ENCODE data around the gene SUCLG2.
A peak's percentile ranks its signal among the peaks of the same experiment; 100 is the strongest.

The SUCLG2 gene

GRCh38 chr3:67384760-67385397 lies 269.5 kb downstream of the SUCLG2 start:
- Histone ChIP-seq H3K4ac (ENCODE audit: low read depth, low read length) (no peak overlapping the region), H2BK15ac (replicated peaks; ENCODE audit: low read depth) (no peak overlapping the region), H3K27ac (ENCODE audit: low read depth, low read length) (no peak overlapping the region), H3K79me1 (ENCODE audit: low read length) (no peaks in the 10 kb centered on the region), H3K23ac (ENCODE audit: low read length) (no peak overlapping the region), H2AK5ac (ENCODE audit: low read length) (no peak overlapping the region), H3K56ac (ENCODE audit: low read length) (no peak overlapping the region), H3K18ac (ENCODE audit: low read length) (no peak overlapping the region), H2BK5ac (ENCODE audit: low read length) (no peak overlapping the region), H3K79me2 (ENCODE audit: control insufficient read depth, insufficient read depth, low read length) (no peaks in the 10 kb centered on the region), H4K5ac (ENCODE audit: low read length) (no peak overlapping the region), H3K4me1 (ENCODE audit: control insufficient read depth, low read depth, low read length) (peaks cover 6% of the 10 kb centered on the region), H4K8ac (ENCODE audit: low read depth, low read length) (no peak overlapping the region), H3K4me3 (ENCODE audit: low read length) (no peak overlapping the region), H3K4me2 (ENCODE audit: low read length) (no peak overlapping the region), H3K36me3 (ENCODE audit: control insufficient read depth, insufficient read depth, low read length) (no peaks in the 10 kb centered on the region), H2BK120ac (ENCODE audit: low read depth, low read length) (no peak overlapping the region), H3K9ac (ENCODE audit: low read length) (no peak overlapping the region), H3K27me3 (ENCODE audit: insufficient read depth, low read length, poor library complexity) (no peaks in the 10 kb centered on the region)
- no CpG with 5 or more reads among the region's 10 CpGs for WGBS (ENCODE audit: extremely low coverage, insufficient coverage, low lambda C conversion rate)
- DNase-seq: peak; percentile 80

- Histone ChIP-seq H3K36me3 (ENCODE audit: control insufficient read depth, insufficient read depth, low read length) (no peaks in the 10 kb centered on the region), H3K4ac (ENCODE audit: low read depth, low read length) (no peak overlapping the region)
- WGBS (ENCODE audit: extremely low coverage, insufficient coverage, low lambda C conversion rate): no CpG with 5 or more reads among the region's 5 CpGs
These were observed 270.4 kb downstream of the SUCLG2 start for GRCh38 chr3:67384016-67384415.

GRCh38 chr3:67383379-67383778 lies 271.0 kb downstream of the SUCLG2 start:
- Histone ChIP-seq H3K18ac (ENCODE audit: low read length) (no peak overlapping the region), H3K79me2 (ENCODE audit: control insufficient read depth, insufficient read depth, low read length) (no peaks in the 10 kb centered on the region), H4K5ac (ENCODE audit: low read length) (no peak overlapping the region), H3K4me3 (ENCODE audit: low read length) (no peak overlapping the region), H3K36me3 (ENCODE audit: control insufficient read depth, insufficient read depth, low read length) (no peaks in the 10 kb centered on the region), H3K23ac (ENCODE audit: low read length) (no peak overlapping the region), H3K4me2 (ENCODE audit: low read length) (no peak overlapping the region), H3K4ac (ENCODE audit: low read depth, low read length) (no peak overlapping the region), H3K4me1 (ENCODE audit: control insufficient read depth, low read depth, low read length) (peaks cover 6% of the 10 kb centered on the region), H3K27ac (ENCODE audit: low read depth, low read length) (no peak overlapping the region), H2BK120ac (ENCODE audit: low read depth, low read length) (no peak overlapping the region), H2BK5ac (ENCODE audit: low read length) (no peak overlapping the region), H3K9ac (ENCODE audit: low read length) (no peak overlapping the region), H2BK15ac (replicated peaks; ENCODE audit: low read depth) (no peak overlapping the region), H3K79me1 (ENCODE audit: low read length) (no peaks in the 10 kb centered on the region), H3K27me3 (ENCODE audit: insufficient read depth, low read length, poor library complexity) (no peaks in the 10 kb centered on the region), H4K8ac (ENCODE audit: low read depth, low read length) (no peak overlapping the region), H2AK5ac (ENCODE audit: low read length) (no peak overlapping the region), H3K56ac (ENCODE audit: low read length) (no peak overlapping the region)
- WGBS (ENCODE audit: extremely low coverage, insufficient coverage, low lambda C conversion rate): no CpG with 5 or more reads among the region's 7 CpGs
- peak; percentile 52 for DNase-seq

More at GRCh38 chr3:67384016-67384415, 270.4 kb downstream of the SUCLG2 start:
- Histone ChIP-seq H2BK15ac (replicated peaks; ENCODE audit: low read depth) (no peak overlapping the region), H3K9ac (ENCODE audit: low read length) (no peak overlapping the region), H3K27ac (ENCODE audit: low read depth, low read length) (no peak overlapping the region), H3K27me3 (ENCODE audit: insufficient read depth, low read length, poor library complexity) (no peaks in the 10 kb centered on the region), H3K4me2 (ENCODE audit: low read length) (no peak overlapping the region), H2BK120ac (ENCODE audit: low read depth, low read length) (no peak overlapping the region), H3K4me1 (ENCODE audit: control insufficient read depth, low read depth, low read length) (peaks cover 6% of the 10 kb centered on the region), H4K8ac (ENCODE audit: low read depth, low read length) (no peak overlapping the region), H4K5ac (ENCODE audit: low read length) (no peak overlapping the region), H3K23ac (ENCODE audit: low read length) (no peak overlapping the region), H3K79me2 (ENCODE audit: control insufficient read depth, insufficient read depth, low read length) (no peaks in the 10 kb centered on the region), H2AK5ac (ENCODE audit: low read length) (no peak overlapping the region), H3K79me1 (ENCODE audit: low read length) (no peaks in the 10 kb centered on the region), H2BK5ac (ENCODE audit: low read length) (no peak overlapping the region), H3K18ac (ENCODE audit: low read length) (no peak overlapping the region), H3K56ac (ENCODE audit: low read length) (no peak overlapping the region), H3K4me3 (ENCODE audit: low read length) (no peak overlapping the region)
- DNase-seq: no peak

GRCh38 chr3:67382536-67382935 lies 271.9 kb downstream of the SUCLG2 start:
- Histone ChIP-seq H3K36me3 (ENCODE audit: control insufficient read depth, insufficient read depth, low read length) (no peaks in the 10 kb centered on the region), H3K56ac (ENCODE audit: low read length) (no peak overlapping the region), H4K8ac (ENCODE audit: low read depth, low read length) (no peak overlapping the region), H3K79me1 (ENCODE audit: low read length) (no peaks in the 10 kb centered on the region), H2BK120ac (ENCODE audit: low read depth, low read length) (no peak overlapping the region), H3K4me2 (ENCODE audit: low read length) (no peak overlapping the region), H3K27me3 (ENCODE audit: insufficient read depth, low read length, poor library complexity) (no peaks in the 10 kb centered on the region), H3K79me2 (ENCODE audit: control insufficient read depth, insufficient read depth, low read length) (no peaks in the 10 kb centered on the region), H3K4me1 (ENCODE audit: control insufficient read depth, low read depth, low read length) (peaks cover 6% of the 10 kb centered on the region), H3K4me3 (ENCODE audit: low read length) (no peak overlapping the region), H2BK15ac (replicated peaks; ENCODE audit: low read depth) (no peak overlapping the region), H3K27ac (ENCODE audit: low read depth, low read length) (no peak overlapping the region), H3K9ac (ENCODE audit: low read length) (no peak overlapping the region), H3K23ac (ENCODE audit: low read length) (no peak overlapping the region), H3K4ac (ENCODE audit: low read depth, low read length) (no peak overlapping the region), H3K18ac (ENCODE audit: low read length) (no peak overlapping the region), H2BK5ac (ENCODE audit: low read length) (no peak overlapping the region), H2AK5ac (ENCODE audit: low read length) (no peak overlapping the region), H4K5ac (ENCODE audit: low read length) (no peak overlapping the region)
- WGBS (ENCODE audit: extremely low coverage, insufficient coverage, low lambda C conversion rate): no CpG with 5 or more reads among the region's 4 CpGs
- peak; percentile 34 for DNase-seq

- no CpG with 5 or more reads among the region's 4 CpGs for WGBS (ENCODE audit: extremely low coverage, insufficient coverage, low lambda C conversion rate)
- H3K79me1 ChIP-seq (ENCODE audit: low read length): no peaks in the 10 kb centered on the region
- H3K4ac ChIP-seq (ENCODE audit: low read depth, low read length): no peak overlapping the region
- no peak overlapping the region for H3K56ac ChIP-seq (ENCODE audit: low read length)
- H3K23ac ChIP-seq (ENCODE audit: low read length): no peak overlapping the region
- no peaks in the 10 kb centered on the region for H3K36me3 ChIP-seq (ENCODE audit: control insufficient read depth, insufficient read depth, low read length)
- no peak overlapping the region for H3K18ac ChIP-seq (ENCODE audit: low read length)
- H3K9ac ChIP-seq (ENCODE audit: low read length): no peak overlapping the region
- no peak overlapping the region for H2AK5ac ChIP-seq (ENCODE audit: low read length)
- H3K27ac ChIP-seq (ENCODE audit: low read depth, low read length): no peak overlapping the region
- no peaks in the 10 kb centered on the region for H3K79me2 ChIP-seq (ENCODE audit: control insufficient read depth, insufficient read depth, low read length)
- no peak overlapping the region for H3K4me2 ChIP-seq (ENCODE audit: low read length)
- no peak overlapping the region for H2BK5ac ChIP-seq (ENCODE audit: low read length)
- H3K4me1 ChIP-seq (ENCODE audit: control insufficient read depth, low read depth, low read length): peaks cover 6% of the 10 kb centered on the region
- DNase-seq: no peak
- no peak overlapping the region for H4K5ac ChIP-seq (ENCODE audit: low read length)
- H3K4me3 ChIP-seq (ENCODE audit: low read length): no peak overlapping the region
- H4K8ac ChIP-seq (ENCODE audit: low read depth, low read length): no peak overlapping the region
- no peaks in the 10 kb centered on the region for H3K27me3 ChIP-seq (ENCODE audit: insufficient read depth, low read length, poor library complexity)
- H2BK15ac ChIP-seq (replicated peaks; ENCODE audit: low read depth): no peak overlapping the region
- no peak overlapping the region for H2BK120ac ChIP-seq (ENCODE audit: low read depth, low read length)
These were observed 272.6 kb downstream of the SUCLG2 start for GRCh38 chr3:67381667-67382272.

- H3K79me1 ChIP-seq (ENCODE audit: low read length): no peaks in the 10 kb centered on the region
- H4K5ac ChIP-seq (ENCODE audit: low read length): no peak overlapping the region
- H2BK120ac ChIP-seq (ENCODE audit: low read depth, low read length): no peak overlapping the region
- no peak overlapping the region for H2BK5ac ChIP-seq (ENCODE audit: low read length)
- no peak overlapping the region for H3K4me3 ChIP-seq (ENCODE audit: low read length)
- no peak overlapping the region for H2BK15ac ChIP-seq (replicated peaks; ENCODE audit: low read depth)
- no peak overlapping the region for H3K9ac ChIP-seq (ENCODE audit: low read length)
- no peaks in the 10 kb centered on the region for H3K36me3 ChIP-seq (ENCODE audit: control insufficient read depth, insufficient read depth, low read length)
- WGBS (ENCODE audit: extremely low coverage, insufficient coverage, low lambda C conversion rate): no CpG with 5 or more reads among the region's 2 CpGs
- H2AK5ac ChIP-seq (ENCODE audit: low read length): no peak overlapping the region
- H3K4me1 ChIP-seq (ENCODE audit: control insufficient read depth, low read depth, low read length): peaks cover 6% of the 10 kb centered on the region
- H3K79me2 ChIP-seq (ENCODE audit: control insufficient read depth, insufficient read depth, low read length): no peaks in the 10 kb centered on the region
- H3K56ac ChIP-seq (ENCODE audit: low read length): no peak overlapping the region
- no peak for DNase-seq
- H4K8ac ChIP-seq (ENCODE audit: low read depth, low read length): no peak overlapping the region
- no peak overlapping the region for H3K27ac ChIP-seq (ENCODE audit: low read depth, low read length)
- H3K27me3 ChIP-seq (ENCODE audit: insufficient read depth, low read length, poor library complexity): no peaks in the 10 kb centered on the region
- no peak overlapping the region for H3K18ac ChIP-seq (ENCODE audit: low read length)
- H3K23ac ChIP-seq (ENCODE audit: low read length): no peak overlapping the region
- no peak overlapping the region for H3K4me2 ChIP-seq (ENCODE audit: low read length)
- H3K4ac ChIP-seq (ENCODE audit: low read depth, low read length): no peak overlapping the region
These were observed 274.3 kb downstream of the SUCLG2 start for GRCh38 chr3:67380118-67380517.
